Mucosa of descending colon (tissue), 3 donors: ENCODE results near the gene IRF5. TPM values are rescaled to one million over a fixed set of nuclear protein-coding genes. Genes with fewer than 3 reads are reported as not detected.

Source experiments
- ATAC-seq: fragments of 200-7000 bp; cut with Tn5 transposase; one replicate; pipeline ENCODE4 v1.9.1; 2020; ENCODE audit warnings: mild to moderate bottlenecking, moderate library complexity
- DNase-seq, 3 donors: peaks; one replicate each; pipeline ENCODE4 v3.0.0-alpha.2; 2020
- H3K36me3 ChIP-seq: fragments of 200-600 bp; one replicate; pipeline ENCODE4 v1.8.0; 2021; ENCODE audit warnings: low read depth, mild to moderate bottlenecking
- H3K4me1 ChIP-seq: fragments of 200-600 bp; one replicate; pipeline ENCODE4 v1.8.0; 2021; ENCODE audit warnings: low read depth, mild to moderate bottlenecking
- H3K4me3 ChIP-seq: fragments of 200-600 bp; one replicate; pipeline ENCODE4 v1.8.0; 2021; ENCODE audit warnings: mild to moderate bottlenecking
- H3K9me3 ChIP-seq: fragments of 200-600 bp; one replicate; pipeline ENCODE4 v1.8.0; 2021; ENCODE audit warnings: mild to moderate bottlenecking
- CTCF ChIP-seq: fragments of 200-600 bp; IDR thresholded peaks from one replicate; pipeline ENCODE4 v1.8.0; 2022; ENCODE audit warnings: antibody characterized with exemption, mild to moderate bottlenecking
- intact Hi-C, 2 donors: fragments of 100-400 bp; cut with DNase I in 1 of 2; cut with micrococcal nuclease in 1 of 2; formaldehyde crosslinking; loops; one replicate each; pipeline versions ENCODE4 v1.11.0 to v1.11.1; 2022; cut with DNase I, micrococcal nuclease
- total RNA-seq, 3 donors: library from RNA; stranded (reverse); fragmentation: NEBNext Ultra II Directional in 2 of 3; extraction: Animal tissue kit (Norgen Biotek cat#: 25700) in 2 of 3; gene quantifications; one replicate each; pipeline versions ENCODE4 v1.2.1 to v1.2.4, GENCODE V29; 2021 to 2023
- donor health status: DM: no; HTN: no; CAD: no; lungs with moderate emphysema.
- donor health status: DM: no; HTN: no; CAD: no.
- donor health status: DM: no; HTN: yes; CAD: no.

Gene IRF5
- total RNA-seq, 3 donors from 2014 or later = 6.9 to 10.1 (median 9.0) TPM

GRCh38 chr7:128904381-128905197 lies 33.1 kb upstream of the IRF5 start:
- DNase-seq (peak in 1 of 3 donors; percentile 53), ATAC-seq (peak; percentile 70)
- Histone ChIP-seq H3K9me3 (no peaks in the 10 kb centered on the region), H3K4me3 (no peak overlapping the region), H3K4me1 (peaks cover 3% of the 10 kb centered on the region), H3K36me3 (no peaks in the 10 kb centered on the region)
- intact Hi-C loops = loop anchor here (5.0 to 10.0 kb wide), 2 partner anchors 188 to 190 kb away; no protein-coding TSS in a partner anchor
- peak; percentile 48 for TF ChIP-seq CTCF

GRCh38 chr7:128906001-128906765 lies 31.5 kb upstream of the IRF5 start:
- H3K9me3 ChIP-seq = no peaks in the 10 kb centered on the region
- ATAC-seq (no peak), DNase-seq (no peak)
- intact Hi-C loops = loop anchor here in 1 of 2 donors (10.0 kb wide), 1 partner anchor 189 kb away; no protein-coding TSS in a partner anchor
- H3K4me1 ChIP-seq = peaks cover 6% of the 10 kb centered on the region
- TF ChIP-seq CTCF = no peak
- no peaks in the 10 kb centered on the region for H3K36me3 ChIP-seq
- H3K4me3 ChIP-seq = no peak overlapping the region

GRCh38 chr7:128906766-128907559 lies 30.8 kb upstream of the IRF5 start:
- H3K4me3 ChIP-seq = no peak overlapping the region
- no peaks in the 10 kb centered on the region for H3K9me3 ChIP-seq
- no peak for TF ChIP-seq CTCF
- intact Hi-C loops = loop anchor here in 1 of 2 donors (10.0 kb wide), 1 partner anchor 188 kb away; no protein-coding TSS in a partner anchor
- H3K4me1 ChIP-seq = peaks cover 10% of the 10 kb centered on the region
- DNase-seq (no peak), ATAC-seq (no peak)
- no peaks in the 10 kb centered on the region for H3K36me3 ChIP-seq

GRCh38 chr7:128908750-128909624 lies 28.7 kb upstream of the IRF5 start:
- H3K9me3 ChIP-seq = no peaks in the 10 kb centered on the region
- H3K36me3 ChIP-seq = no peaks in the 10 kb centered on the region
- intact Hi-C loops = loop anchor here in 1 of 2 donors (10.0 kb wide), 1 partner anchor 186 kb away; no protein-coding TSS in a partner anchor
- no peak for DNase-seq
- H3K4me1 ChIP-seq = peaks cover 7% of the 10 kb centered on the region
- no peak overlapping the region for H3K4me3 ChIP-seq
- no peak for TF ChIP-seq CTCF
- no peak for ATAC-seq
